GM23248 (cell line): ENCODE data around the gene PWP2.
"Not testable (repeated sequence)": the region's sequence is repeated elsewhere in the genome, so short reads cannot be mapped to it uniquely, and the experiment has no call there.

Source experiments
- EZH2 ChIP-seq: fragments of 200-600 bp; sonication (generic); IDR thresholded peaks from 2 replicates; pipeline ENCODE4 v1.6.1; 2018; ENCODE audit warnings: antibody characterized with exemption, mild to moderate bottlenecking; ENCODE audit not compliant: insufficient read depth, poor library complexity, severe bottlenecking
- EZH2phosphoT487 ChIP-seq: fragments of 200-600 bp; sonication (generic); IDR thresholded peaks from 2 replicates; pipeline ENCODE4 v1.6.1; 2018; ENCODE audit warnings: antibody characterized with exemption, moderate library complexity, mild to moderate bottlenecking, low read depth; ENCODE audit not compliant: insufficient read depth

DNA sequence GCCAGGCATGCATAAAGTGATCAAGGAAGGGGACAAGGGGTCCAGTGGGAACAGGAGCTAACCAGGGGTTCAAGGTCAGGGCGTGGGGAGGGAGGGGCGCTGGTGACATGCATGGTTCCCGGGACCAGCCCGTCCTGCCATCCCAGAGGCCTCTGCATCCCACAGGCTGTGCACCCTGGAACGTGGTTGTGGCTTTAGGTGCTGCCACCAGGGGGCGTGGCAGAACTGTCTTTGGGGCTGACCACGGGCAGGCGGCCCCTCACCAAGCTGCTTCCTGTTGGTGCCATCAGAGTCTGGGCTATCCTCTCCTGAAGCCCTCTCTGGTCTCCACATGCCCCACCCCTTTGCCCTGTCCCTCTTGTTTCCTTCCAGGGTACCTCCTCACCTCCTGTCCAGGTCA, 39.9 kb downstream of the PWP2 start:
- TF ChIP-seq EZH2phosphoT487, EZH2: not testable (repeated sequence)
